NOMO-1 treated with DMSO at 0.1 percent for 48 hours (cell line): Measurements from ENCODE around the gene PKNOX2.
"Not testable (repeated sequence)": the region's sequence is repeated elsewhere in the genome, so short reads cannot be mapped to it uniquely, and the experiment has no call there.

Source experiments
- DNase-seq: peaks from one replicate; lab custom pipeline; 2025; ENCODE audit not compliant: unreplicated experiment; lab: John Stamatoyannopoulos, UW

PKNOX2 gene

DNA sequence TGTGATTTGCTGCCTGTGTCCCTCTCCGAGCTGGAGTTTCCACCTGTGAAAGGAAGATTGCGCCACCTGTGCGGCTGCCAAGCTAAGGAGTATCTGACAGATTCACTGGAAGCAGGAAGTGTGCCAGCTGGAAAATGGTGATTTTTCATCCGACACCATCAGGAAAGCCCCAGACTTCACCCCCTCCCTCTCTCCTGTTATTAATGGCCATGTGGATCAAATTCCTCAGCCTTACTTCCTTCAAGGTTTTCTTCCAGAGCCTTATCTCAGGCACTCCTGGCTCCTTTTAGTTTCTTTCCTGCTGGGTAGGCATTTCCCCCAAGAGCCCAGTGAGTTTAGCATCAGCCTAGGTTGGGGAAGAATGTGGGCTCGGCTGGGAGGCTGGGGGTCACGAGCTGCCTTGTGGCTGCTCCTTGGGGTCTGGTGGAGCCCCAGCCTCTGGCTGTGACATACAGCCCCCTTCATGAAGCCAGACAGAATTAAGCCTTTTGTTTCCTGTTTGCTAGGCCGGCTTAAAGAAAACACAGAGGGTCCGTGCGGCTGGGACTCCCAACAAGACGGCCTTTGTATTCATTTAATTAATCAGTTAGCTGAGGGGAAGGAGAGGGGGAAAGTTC is 37.1 kb downstream of the PKNOX2 start:
- DNase-seq = no peak

DNA sequence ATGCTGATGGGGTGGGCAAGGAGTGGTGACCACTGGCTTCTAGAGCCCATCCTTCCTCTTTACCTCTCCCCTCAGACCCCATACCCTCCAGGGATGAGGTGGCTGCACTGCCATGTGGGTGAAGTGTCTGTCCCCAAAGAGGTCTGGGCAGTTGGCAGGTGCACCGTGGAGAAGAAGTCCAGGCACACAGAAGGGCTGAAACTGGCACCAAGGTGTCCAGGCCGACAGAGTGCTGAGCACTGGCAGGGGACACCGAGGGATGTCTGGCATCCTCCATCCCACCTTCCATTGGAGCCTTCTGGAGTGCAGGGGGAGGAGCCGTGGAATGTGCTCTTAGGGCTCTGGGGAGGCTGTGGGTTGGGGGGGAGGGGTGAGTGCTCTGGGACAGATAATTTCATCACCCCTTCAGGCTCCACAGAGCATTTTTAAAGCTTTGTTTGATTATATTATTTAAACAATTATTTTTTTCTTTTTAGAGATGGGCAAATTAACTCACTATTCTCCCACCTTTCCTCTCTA is 37.9 kb downstream of the PKNOX2 start:
- DNase-seq = no peak

DNA sequence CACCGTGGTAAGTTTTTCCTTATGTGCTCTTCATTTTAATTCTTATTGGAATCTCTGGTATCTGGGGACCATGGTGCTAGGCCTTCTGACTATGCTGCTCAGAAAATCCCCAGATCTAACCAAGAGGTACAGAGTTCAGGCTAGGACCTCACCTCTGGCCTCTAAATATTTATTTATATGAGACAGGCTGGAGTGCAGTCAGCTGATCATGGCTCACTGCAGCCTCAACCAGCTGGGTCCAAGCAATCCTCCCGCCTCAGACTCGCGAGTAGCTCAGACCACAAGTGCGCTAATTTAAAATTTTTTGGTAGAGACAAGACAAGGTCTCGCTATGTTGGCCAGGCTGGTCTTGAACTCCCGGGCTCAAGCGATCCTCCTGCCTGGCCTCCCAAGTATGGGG is 38.4 kb downstream of the PKNOX2 start:
- no peak for DNase-seq

DNA sequence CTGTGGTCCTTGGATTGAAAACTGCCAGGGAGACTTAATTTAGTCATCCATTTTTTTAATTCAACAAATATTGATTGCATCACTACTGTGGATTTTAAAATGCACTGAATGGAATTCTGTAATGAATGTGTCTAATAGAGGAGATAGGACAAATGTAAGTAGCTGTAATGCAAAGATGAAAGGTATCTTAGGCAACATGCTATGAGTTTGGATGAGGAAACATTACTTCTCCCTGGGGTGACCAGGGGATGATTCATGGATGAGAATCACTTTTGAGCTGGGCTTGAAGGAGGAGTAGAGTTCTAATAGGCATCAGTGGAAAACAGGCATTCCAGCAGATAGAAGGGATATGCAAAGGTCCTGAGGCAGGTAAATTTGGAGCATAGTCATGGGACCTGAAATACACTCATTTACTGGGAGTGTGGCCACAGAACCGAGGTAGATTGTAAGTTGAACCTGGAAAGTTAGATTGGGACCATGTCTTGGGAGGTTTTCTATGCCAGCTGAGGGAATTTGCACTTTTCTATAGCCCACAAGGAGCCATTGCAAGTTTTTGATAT is 43.4 kb downstream of the PKNOX2 start:
- DNase-seq = no peak

DNA sequence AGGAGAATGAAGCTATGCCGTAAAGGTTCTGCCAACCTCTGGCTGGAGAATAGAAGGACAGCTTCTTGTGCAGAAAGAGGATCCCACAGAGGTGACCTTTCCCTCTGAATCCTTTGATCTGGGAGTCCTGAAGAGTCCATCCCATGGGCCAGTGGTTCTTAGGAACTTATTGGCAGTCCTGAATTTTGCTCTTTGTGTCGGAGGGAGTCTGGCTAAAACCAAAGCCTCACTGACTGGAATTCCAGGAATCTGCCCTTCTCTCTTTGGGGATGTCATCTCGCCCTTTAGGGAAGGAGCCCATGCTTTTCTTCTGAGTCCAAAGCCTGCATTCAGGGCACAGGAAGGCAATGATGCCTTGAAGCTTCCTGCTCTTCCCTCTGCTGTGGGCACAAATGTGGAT is 45.5 kb downstream of the PKNOX2 start:
- no peak for DNase-seq

DNA sequence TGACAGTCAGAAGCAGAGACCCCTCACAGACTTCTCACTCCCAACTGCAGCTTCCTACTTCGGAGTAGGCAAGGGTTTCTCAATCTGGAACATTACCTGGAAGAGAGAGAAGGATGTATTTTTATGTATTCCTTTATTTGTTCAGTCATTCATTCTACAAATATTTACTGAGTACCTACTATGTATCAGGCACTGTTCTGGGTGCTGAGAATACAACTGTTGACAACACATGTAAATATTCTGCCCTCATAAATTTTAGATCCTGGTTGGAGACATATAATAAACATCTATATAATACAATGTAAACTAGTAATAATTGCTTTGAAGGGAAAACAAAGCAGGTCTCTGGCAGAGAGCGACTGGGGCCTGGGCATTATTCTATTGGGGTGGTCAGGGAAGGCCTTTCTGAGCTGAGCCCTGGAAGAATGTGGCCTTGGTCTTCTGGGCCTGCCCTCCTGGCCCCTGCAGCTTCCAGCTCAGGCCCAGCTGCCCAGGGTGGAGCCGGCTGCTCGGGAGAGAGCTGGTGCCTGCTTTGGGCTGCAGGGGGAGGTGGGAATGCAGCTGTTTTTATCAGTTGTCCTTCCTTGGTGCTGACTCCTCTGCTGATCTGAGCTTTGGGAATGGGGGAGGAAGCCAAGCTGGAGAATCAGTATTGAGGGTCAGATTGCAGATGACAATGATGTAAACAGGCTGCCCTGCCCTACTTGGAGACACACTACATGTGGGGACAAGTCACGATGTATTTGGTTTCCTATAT is 46.8 kb downstream of the PKNOX2 start:
- DNase-seq = no peak

DNA sequence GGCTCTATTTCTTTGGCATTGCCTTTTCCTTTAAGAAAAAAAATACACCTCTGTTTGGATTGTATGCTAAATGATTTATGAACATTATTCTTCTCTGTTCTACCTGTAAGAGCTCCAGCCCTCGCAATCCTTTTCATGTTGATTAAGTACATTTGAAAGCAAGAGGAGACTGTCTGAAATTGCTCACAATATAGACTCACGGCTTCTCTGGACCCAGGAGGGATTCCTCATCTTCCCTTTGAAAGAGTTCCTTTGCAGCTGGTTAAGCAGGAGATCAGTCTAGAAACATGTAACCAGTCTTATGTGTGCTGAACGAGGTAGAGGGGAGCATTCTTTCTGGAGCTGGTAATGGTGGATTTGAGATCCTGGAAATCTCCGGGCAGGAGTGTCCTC is 47.4 kb downstream of the PKNOX2 start:
- DNase-seq = no peak

DNA sequence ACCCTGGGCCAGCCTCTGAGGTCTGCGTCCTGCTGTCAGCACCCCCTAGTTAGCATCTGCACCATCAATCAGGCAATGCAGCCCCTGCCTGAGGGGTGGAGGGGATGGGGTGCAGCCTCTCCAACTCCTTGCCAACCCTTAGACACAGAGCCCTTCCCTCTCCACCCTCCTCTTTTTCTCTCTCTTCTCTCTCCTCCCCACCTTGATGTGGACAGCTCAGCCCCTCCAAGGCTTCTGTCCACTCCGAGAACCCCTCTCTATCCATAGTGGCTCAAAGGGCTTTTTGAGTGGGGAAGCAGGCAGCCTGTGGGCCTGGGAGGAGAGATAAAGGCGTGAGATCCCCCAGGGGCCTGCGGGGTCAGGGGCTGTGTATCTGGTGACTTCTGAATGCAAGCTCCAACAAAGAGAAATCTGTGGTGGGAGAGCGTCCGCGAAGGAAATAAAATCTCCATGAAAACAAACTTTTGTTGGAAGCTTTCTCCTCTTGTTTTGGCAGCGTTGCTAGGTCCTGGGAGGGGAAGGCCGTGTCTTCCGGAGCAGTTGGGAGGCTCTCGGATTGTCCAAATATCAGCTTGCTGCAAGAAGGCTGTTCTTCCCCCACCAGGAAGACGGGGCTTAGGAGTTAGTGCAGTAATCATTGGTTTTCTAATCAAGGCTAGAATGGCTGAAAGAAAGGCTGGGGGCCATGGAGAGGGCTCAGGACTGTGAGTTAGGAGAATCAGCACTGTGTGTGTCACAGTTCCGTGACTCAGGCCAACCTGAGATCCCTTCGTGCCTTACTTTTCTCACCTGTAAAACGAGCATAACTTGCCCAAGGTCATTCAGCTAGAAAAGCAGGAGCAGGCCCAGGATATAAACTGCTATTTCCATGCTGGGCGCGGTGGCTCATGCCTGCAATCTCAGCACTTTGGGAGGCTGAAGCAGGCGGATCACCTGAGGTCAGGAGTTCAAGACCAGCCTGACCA is 50.3 kb downstream of the PKNOX2 start:
- DNase-seq = no peak

DNA sequence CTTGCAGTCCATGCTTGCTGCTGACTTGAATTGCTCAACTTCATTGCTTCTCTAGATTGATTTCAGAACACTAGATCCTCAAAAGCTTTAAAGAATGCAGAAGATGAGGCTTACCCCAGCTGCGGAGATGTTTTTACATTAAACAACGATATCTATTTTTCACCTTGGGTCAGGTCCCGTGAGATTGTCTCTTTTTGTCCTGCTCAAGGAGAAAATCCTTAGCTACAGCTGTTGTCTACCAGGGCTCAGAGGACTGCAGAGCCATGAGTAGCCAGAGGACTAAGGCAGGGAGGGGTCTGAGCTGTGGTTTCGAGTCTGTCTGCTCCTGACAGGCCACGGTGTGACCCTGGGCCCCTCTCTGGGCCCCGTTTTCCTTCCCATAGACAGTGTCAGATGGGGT is 51.4 kb downstream of the PKNOX2 start:
- DNase-seq = peak; percentile 37

DNA sequence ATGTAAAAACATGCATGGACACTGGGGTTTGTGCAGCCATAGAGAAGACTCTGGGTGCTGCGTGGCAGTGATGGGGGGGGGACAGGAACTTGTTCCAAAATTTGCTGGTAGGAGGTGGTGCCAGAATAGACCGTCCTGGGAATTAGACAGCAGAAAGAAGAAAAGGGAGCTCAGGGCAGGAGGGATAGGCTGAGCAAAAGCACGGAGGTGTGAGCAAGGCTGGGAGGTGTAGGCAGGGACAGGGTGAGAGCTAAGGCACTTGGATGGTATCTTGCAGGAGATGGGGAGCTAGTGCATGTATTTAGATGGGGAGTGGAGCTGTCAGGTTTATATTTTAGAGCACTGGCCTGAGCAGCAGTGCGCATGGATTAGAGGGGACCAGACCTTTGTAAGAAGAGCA is 53.8 kb downstream of the PKNOX2 start:
- DNase-seq = no peak

DNA sequence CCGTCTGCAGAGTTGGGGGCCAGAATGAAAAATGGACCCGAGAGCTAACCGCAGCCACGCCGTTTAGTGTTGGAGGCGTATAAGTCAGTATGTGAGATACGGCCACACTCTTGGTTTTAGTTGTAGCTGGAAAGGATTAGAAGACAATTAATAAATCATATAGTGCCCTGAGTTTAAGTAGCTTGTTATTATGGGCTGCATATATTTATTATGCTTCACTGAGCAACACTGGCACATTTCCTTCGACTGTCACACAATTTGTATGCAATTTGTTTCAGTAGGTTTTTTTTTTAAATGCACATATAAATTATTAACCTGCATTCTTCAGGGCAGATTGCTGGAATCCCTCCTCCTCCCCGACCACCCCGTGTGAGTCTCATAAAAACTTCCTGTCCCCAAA is 56.9 kb downstream of the PKNOX2 start:
- DNase-seq = no peak

DNA sequence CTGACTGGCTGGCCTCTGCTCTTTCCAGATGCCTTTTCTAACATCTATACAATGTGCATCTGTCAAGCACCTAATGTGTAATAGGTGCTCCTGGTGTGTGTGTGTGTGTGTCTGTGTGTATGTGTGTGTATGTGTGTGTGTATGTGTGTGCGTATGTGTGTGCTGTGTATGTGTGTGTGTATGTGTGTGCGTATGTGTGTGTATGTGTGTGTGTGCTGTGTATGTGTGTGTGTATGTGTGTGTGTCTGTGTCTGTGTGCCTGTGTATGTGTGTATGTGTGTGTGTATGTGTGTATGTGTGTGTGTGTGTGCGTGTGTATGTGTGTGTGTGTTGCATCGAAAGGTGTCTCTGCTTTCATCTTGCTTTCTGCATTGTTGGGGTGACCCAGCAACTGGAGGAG is 57.9 kb downstream of the PKNOX2 start:
- no peak for DNase-seq

DNA sequence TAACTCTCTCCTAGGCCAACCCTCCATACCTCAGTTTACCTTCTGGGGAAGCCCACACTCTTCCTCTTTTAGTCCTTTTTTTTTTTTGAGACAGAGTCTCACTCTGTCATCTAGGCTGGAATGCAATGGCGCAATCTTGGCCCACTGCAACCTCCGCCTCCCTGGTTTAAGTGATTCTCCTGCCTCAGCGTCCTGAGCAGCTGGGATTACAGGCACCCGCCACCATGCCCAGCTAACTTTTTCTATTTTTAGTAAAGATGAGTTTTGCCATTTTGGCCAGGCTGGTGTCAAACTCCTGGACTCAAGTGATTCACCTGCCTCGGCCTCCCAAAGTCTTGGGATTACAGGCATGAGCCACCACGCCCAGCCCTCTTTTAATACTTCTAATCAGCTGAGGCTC is 58.6 kb downstream of the PKNOX2 start:
- not testable (repeated sequence) for DNase-seq

DNA sequence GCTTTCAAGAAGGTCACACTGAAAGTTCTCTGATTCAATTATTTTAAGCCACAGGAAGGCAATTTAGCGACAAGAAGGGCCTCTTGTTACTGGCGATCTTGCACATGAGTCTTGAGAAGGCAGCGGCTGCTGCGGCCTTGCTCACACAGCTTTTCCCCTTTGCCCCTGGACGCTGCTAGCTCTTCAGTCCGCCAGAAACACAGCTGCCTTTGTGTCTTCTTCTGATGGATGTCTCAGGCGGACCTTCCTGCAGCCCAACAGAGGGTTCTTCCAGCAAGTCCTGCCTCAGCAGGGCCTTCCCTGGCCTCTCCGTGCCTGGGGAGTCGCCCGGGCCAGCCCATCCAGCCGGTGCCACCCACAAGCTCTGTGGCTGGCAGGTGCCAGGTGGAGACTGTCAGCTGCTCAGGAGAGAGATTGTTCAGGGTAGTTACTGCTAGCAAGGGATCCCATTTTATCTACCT is 59.4 kb downstream of the PKNOX2 start:
- DNase-seq = no peak

DNA sequence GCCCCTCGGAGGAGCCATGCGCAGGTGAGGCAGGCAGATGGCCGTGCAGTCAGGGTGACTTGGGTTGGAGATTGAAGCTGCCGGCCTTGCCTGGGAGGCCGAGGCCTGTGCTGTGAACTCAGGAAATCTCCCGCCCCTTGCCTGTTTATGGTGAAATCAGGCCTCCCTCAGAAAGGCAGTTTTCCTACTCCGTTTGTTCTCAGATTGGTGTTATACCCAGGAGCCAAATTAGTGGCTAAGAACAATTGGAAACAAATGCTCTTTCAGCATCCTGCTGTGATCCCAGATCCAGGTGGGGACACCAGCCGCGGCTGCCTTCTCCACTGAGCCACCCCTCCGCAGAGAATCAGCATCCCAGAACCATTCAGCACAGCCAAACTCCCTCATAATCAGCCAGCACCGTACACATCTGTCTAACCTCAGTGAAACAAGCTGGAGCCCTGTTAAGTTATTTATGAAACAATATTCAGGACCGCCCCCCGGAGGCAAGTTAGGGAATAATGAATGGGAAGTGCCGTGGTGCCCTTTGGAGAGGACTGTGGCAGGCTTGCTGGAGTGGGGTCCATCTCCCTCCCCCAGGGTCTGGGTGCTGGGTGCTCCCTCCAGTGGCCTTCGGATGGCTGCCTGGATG is 60.0 kb downstream of the PKNOX2 start:
- no peak for DNase-seq

DNA sequence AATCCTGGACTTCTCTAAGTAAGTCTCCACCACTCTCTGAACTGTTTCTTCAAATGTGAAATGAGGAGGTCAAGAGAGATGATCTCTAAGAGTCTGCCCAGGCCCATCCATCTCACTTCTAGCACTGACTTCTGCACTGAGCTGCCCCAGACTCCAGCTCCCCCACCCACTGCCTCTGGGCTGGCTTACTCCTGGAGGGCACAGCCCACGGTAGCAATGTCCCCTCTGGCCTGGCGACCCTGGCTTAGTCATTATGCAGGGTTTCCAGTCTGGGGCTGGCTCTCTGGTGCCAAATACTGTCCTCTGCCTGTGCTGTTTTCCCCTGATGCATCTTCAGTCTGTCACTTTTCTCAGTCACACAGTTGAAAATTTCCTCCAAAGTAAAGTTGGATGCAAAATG is 60.9 kb downstream of the PKNOX2 start:
- no peak for DNase-seq

DNA sequence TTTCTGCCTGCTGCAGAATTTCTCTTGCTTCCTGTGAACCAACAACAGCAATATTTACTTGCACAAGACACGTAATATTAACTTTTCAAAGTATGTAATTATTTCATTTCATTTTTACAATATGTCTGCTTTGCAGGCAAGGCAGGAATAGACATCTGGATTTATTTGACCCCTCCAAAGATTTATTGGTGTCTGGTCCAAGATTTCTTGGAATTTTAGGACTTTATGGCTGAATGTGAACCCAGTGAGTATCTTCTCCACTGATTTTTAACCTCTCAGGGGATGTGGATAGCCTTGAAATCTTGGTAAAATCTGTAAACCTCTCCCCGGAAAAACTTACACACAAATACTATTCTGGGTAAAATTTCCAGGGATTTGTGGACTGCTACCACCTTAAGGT is 61.5 kb downstream of the PKNOX2 start:
- no peak for DNase-seq

DNA sequence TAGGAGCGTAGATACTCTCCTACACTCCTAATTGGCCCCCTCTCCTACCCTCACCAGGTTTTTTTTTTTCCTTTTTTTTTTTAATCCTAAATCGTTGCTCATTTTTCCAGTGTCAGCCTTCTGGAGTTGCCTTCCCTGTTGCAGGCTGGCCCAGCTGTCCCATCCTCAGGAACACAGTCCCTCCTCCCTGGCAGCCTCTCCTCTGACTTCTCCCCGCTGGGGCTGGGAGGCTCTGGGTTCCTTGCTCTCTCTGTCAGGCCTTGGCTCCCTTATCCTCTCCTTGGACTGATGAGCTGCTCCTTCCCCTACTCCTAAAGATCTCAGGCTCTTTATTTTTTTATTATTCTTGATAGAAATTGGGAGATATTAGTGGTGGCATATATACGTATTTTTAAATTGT is 62.2 kb downstream of the PKNOX2 start:
- DNase-seq = no peak

DNA sequence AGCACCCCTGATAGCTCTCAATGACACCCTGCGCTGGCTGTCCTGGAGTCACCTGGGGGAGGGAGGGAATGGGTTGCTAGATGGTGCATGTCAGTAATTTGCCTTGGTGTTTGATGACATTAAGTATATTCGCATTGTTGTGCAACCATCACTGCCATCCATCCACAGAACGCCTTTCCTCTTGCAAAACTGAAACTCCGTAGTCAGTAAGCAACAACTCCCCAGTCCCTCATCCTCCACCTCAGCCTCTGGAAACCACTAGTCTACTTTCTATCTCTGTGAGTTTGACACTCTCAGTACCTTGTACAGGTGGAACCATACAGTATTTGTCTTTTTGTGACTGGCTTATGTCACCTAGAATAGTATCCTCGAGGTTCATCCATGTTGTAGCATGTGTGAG is 62.6 kb downstream of the PKNOX2 start:
- DNase-seq = peak; percentile 71

DNA sequence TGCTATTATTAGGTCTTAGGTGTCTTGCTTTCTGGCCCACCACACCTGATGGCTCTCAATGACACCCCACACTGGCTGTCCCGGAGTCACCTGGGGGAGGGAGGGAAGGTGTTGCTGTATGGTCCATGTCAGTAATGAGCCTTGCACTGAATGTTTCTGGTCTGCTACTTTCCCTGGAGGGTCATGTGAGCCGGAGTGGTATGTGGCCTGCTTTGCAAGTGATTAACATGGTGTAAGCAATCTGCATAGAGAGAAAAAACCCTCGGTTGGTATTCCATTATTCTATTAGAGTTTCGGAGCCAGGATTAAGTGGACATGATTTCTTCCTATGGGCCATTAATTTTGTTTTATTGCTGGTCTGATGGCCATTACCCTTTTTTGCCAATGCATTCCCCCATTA is 63.9 kb downstream of the PKNOX2 start:
- DNase-seq = no peak

DNA sequence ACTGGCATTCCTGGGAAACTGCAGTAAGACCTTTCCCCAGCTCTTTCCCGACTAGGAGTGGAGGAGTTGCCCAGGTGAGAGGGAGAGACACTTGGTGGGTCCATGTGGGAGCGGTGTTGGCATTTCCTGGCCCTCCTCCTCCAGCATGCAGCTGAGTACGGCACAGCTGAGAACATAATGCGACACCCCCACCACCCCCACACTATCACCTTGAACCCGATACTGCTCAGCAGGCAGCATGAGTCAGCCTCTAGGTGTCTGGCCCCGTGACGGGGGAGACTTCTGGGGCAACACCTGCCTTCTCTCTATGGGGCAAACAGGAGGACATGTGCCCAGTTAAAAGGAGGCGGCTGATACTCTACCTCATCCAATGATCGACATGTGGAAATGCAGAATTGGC is 64.4 kb downstream of the PKNOX2 start:
- no peak for DNase-seq
